ENCODE measurements around the gene XAGE3.
"Not testable (repeated sequence)": the region's sequence is repeated elsewhere in the genome, so short reads cannot be mapped to it uniquely, and the experiment has no call there.

DNA sequence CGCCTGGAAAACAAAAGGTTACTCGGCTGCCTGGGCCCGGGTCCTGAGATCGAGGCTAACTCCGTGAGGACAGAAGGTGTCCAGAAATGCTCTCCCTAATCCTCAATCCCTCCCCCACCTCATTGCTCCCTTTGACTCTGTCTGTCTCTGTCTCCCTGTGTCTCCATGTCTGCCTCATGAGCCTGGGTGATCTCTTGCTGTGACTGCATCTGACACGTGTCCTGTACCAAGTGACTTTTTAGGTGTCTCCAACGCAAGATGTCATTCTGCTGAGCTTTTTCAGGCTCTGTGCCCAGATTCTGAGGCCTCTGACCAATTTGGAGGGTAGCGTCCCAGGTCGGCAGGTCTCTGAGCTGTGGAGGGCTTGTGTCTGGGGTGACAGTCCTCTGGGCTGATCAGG lies 20.2 kb upstream of the XAGE3 start:
- TF ChIP-seq POLR2A, POLR2AphosphoS5 (IDR thresholded peaks at IDR 0.05): not testable (repeated sequence)
- TF ChIP-seq, protein P1, sequence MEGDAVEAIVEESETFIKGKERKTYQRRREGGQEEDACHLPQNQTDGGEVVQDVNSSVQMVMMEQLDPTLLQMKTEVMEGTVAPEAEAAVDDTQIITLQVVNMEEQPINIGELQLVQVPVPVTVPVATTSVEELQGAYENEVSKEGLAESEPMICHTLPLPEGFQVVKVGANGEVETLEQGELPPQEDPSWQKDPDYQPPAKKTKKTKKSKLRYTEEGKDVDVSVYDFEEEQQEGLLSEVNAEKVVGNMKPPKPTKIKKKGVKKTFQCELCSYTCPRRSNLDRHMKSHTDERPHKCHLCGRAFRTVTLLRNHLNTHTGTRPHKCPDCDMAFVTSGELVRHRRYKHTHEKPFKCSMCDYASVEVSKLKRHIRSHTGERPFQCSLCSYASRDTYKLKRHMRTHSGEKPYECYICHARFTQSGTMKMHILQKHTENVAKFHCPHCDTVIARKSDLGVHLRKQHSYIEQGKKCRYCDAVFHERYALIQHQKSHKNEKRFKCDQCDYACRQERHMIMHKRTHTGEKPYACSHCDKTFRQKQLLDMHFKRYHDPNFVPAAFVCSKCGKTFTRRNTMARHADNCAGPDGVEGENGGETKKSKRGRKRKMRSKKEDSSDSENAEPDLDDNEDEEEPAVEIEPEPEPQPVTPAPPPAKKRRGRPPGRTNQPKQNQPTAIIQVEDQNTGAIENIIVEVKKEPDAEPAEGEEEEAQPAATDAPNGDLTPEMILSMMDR (IDR thresholded peaks at IDR 0.05), result not testable (repeated sequence)

All from suprapubic skin (tissue), 4 donors.